WI38 (cell line): ENCODE results near the gene CDK9.

ENCODE experiments used
- H3K4me3 ChIP-seq: 2 replicates; pipeline ENCODE4 v1.5.1; 2011; ENCODE audit warnings: low read depth, mild to moderate bottlenecking, control low read depth, low read length
- TF ChIP-seq, protein P1 (sequence below): IDR thresholded peaks from 2 replicates; pipeline ENCODE4 v1.5.1; 2012; ENCODE audit warnings: low read depth, mild to moderate bottlenecking, control low read depth, low read length

The CDK9 gene

DNA sequence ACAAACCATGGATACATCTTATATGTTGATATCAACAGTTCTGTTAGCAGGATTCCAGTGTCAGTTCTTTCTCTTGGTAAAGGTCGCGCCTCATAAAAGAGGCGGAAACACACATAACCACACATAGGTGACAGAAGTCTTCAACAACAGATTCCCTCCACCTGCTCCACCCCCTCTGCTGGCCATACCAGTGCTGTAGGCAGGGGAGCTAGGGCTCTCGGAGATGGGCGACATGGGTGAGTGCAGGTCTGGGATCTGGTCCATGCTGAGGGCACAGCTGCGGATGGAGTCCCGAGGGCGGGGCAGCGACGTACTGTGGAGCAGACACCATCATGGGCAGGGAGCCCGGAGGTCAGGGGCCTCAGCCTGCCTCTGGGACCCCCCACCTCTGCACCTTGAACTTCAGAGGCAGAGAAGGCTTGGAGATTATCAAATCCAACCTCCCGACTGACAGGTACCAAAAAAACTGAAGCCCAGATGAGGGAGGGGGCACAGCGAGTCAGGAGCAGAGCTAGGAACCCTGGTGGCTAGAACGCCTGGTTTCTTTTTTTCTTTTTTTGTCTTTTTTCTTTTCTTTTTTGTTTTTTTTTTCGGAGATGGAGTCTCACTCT, 38.8 kb upstream of the CDK9 start:
- TF ChIP-seq, protein P1, sequence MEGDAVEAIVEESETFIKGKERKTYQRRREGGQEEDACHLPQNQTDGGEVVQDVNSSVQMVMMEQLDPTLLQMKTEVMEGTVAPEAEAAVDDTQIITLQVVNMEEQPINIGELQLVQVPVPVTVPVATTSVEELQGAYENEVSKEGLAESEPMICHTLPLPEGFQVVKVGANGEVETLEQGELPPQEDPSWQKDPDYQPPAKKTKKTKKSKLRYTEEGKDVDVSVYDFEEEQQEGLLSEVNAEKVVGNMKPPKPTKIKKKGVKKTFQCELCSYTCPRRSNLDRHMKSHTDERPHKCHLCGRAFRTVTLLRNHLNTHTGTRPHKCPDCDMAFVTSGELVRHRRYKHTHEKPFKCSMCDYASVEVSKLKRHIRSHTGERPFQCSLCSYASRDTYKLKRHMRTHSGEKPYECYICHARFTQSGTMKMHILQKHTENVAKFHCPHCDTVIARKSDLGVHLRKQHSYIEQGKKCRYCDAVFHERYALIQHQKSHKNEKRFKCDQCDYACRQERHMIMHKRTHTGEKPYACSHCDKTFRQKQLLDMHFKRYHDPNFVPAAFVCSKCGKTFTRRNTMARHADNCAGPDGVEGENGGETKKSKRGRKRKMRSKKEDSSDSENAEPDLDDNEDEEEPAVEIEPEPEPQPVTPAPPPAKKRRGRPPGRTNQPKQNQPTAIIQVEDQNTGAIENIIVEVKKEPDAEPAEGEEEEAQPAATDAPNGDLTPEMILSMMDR, result no peak

DNA sequence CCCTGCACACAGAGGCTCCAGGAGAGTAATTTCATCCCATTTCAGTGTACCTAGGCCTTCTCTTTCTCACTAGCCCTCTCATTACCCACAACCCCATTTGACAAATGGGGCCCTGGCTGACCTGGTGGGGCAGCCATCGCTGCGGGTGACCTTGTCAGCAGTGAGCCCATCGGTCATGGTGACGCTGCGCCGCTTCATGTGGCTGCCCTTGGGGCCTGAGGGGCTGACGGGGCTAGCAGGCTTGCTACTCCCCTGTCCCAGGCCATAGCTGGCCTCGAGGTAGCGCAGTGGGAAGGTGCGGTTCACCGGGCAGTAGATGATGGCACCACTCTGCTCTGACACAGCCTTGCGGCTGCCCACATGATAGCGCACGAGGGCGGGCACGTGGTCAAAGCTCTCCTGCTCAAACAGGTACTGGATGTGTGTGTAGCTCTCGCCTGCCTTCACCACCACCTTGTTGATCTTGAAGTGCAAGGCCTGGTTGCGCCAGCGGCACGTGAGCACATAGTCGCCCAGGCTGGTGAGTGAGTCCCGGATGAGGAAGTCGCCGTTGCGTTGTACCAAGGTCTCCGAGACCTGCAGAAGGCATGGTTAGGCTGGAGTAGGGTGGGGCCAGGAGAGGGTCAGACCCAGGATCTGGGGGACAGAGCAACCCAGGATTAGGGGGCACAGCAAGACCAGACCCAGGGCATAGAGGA, 36.6 kb upstream of the CDK9 start:
- no peak overlapping the region for H3K4me3 ChIP-seq
- TF ChIP-seq, protein P1, result no peak

More for the DNA sequence above, 38.8 kb upstream of the CDK9 start:
- H3K4me3 ChIP-seq, result no peak overlapping the region

DNA sequence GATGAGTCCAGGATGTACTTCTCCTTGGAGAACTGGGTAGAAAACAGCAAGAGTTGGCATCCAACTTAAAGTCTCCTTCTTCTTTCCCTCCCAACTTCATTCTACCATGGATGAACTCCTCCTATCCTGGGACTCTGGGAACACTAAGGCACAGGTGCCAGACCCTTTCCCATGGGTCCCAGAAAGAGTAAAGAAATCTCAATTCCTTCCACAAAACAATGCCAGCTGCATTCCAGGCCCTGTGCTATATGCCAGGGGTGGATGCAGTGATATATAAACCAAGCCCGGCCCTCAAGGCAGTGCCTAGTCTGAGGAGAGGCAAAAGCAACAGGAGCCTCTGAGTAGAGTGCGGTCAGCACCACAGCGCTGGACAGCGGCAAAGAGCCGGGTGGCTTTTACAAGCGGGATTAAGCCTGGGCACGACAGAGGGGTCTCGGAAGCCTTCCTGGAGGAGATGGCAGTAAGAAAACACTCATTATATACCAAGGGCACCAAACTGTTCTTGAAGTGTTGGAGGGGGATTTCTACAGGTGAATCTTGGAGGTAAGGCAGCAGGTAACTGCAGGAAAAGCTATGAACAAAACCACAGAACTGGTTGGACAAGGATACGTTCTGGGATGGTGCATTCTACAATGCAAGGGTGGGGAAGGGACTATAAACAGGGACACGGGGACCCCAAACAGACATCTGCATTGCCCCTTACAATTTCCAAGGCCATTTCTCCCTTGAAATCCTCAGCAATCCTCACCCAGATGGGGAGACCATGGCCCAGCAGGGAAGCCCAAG, 34.4 kb upstream of the CDK9 start:
- H3K4me3 ChIP-seq, result no peak overlapping the region
- TF ChIP-seq, protein P1, result no peak

DNA sequence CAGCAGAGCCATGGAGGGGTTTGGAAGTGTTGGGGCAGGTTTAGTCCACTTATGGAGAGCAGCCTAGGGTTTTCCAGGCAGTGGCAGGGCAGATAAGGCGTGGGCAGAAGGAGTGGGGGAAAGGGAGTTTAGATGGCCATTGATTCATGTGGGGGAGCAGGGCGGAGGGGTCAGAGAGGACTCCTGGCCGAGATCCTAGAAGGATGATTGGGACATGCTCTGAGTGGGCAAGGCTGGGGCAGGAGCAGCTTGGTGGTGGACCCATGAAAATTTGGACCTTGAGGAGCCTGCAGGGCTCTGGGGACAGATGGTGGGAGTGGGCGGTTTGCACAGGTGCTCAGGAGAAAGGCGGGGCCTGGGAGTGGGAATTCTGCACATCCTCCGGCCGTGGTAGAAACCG, 32.7 kb upstream of the CDK9 start:
- TF ChIP-seq, protein P1, result no peak
- H3K4me3 ChIP-seq, result no peak overlapping the region

DNA sequence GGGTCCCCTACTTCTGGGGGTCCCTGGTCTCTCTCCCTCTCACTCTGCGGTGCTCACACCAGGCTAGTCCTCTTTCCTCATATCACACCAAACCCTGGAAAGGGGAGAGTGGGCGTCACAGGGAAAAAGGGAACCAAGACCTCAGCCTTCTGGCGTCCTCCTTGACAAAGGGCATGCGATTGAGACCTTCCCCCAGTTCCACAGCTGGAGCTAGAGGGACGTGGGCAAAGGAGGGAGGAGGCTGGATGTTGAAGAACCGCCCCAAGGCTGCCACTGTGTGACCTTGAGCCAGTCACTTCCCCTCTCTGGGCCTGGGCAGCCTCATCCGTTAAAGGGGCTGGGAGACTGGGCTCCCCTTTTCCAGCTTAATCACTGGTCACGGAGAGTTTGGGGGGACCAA, 32.2 kb upstream of the CDK9 start:
- TF ChIP-seq, protein P1, result no peak
- no peak overlapping the region for H3K4me3 ChIP-seq

DNA sequence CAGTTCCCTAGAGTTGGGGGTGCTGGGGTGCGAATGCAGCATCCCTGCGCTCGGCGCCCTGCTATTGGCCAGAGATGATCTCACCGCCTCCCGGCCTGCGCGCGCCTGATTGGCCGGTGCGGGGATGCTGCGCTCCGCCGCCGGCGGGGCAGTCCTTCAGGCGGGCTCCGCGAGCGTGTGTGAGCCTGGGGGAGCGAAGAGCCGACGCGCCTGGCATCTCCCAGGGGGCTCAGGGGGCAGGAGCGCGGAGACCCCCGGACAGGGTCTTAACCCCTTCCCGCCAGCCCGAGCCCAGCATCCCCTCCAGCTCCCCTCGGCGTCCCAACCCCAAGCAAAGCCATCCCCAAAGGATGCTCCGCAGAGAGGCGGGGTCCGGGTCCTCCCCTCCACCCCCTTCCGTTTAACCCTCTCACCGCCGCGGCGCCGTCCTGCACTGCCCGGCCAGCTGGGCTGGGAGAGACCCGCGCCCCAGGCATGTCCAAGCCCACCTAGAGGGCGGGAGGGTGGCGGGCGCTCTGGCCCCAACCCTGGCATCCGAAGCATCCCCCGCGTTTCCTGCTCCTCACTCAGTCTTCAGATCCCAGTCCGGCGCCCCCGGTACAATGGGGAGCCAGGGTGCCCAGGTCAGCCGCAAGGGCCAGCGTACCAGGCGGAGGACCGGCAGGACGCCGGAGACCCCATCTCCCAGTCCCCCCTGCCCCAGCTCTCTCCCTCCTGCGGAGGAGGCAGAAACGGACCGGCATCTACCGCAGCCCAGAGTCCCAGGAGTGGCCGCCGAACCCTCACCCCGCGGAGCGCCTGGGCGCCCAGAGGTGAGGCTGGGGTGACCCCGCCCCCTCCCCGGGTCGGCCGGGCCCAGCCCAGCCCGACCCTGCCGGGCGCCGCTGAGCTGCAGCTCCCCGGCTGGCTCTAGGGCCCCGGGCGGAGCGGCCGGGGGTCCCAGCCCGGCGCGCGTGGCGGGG, 31.5 kb upstream of the CDK9 start:
- no peak overlapping the region for H3K4me3 ChIP-seq
- TF ChIP-seq, protein P1, result no peak
